HAP-1 (cell line): Measurements from ENCODE around the gene HOXC10.

Experiments used
- DNase-seq, 2 experiments: peaks; one replicate each; pipeline ENCODE4 v3.0.0-alpha.2; 2016 to 2020; ENCODE audit warnings: low spot score in 2 of 2
- H3K27me3 ChIP-seq: fragments of 250-450 bp; sonication (Bioruptor Pico); 2 replicates; pipeline ENCODE4 v1.5.1; 2020; ENCODE audit warnings: low read depth, mild to moderate bottlenecking, moderate library complexity
- H3K36me3 ChIP-seq: fragments of 250-450 bp; sonication (Bioruptor Pico); replicated peaks from 2 replicates; pipeline ENCODE4 v1.5.1; 2020; ENCODE audit warnings: mild to moderate bottlenecking
- H3K4me1 ChIP-seq: fragments of 250-450 bp; sonication (Bioruptor Pico); 2 replicates; pipeline ENCODE4 v1.5.1; 2020; ENCODE audit warnings: mild to moderate bottlenecking
- H3K4me3 ChIP-seq: fragments of 250-450 bp; sonication (Bioruptor Pico); 2 replicates; pipeline ENCODE4 v1.5.1; 2020; ENCODE audit warnings: mild to moderate bottlenecking, moderate library complexity
- H3K9me3 ChIP-seq: fragments of 250-450 bp; sonication (Bioruptor Pico); 2 replicates; pipeline ENCODE4 v1.5.1; 2020; ENCODE audit warnings: mild to moderate bottlenecking, moderate library complexity
- in situ Hi-C: fragments of 300-500 bp; cut with MboI; formaldehyde crosslinking; loops from 3 replicates; pipeline ENCODE4 v1.14.3; 2020; ENCODE audit warnings: low sequenced_read_pairs, inconsistent platforms, mixed read lengths

Gene HOXC10

DNA sequence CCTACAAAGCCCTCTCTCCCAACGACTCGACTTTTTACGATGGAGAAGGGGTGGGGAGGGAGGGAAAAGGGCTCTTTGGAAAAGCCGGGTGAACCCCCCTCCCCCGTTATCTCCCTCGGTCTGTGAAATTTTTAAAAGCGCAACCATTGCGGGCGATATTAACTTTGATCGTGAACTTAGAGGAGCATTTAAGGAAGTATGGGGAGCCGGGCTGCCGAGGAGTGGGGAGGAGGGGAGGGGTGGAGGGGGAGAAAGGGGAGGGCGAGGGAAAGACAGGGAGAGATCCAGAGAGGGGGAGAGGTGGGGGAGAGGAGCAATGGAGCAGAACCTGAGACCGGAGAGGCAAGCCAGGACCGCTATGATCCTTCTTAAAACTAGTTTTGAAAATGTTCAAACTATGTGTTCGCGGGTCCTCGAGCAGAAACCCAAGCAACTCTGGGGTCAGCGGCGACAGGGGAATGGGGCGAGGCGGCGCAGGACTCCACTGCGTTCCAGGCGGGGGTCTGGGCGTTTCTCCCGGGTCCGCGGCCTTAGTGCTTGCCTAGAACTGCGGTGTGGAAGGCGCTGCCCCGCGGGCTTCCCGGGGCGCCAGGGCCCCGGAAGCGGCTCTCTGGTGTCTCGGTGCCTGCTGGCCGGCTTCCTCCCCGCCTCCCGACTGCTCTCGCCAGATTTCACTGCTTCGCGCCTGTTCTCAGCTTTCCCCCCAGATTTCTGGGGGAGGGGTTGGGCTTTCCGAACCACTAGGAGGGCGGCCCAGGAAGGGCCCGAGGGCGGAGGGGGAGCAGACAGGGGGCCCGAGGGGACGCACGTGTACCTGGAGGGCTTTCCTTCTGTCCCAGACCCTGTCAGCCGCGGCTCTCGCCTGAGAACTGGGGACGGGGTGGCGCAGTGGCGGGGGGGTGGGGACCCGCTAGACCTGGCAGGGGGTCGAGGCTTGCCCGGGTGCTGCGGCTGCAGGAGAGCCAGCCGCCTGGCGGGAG lies 10.6 kb upstream of the HOXC10 start, which contains the start of gene HOTAIR:
TSS of gene HOTAIR (minus strand) at position 871 of the 980 bp plus-strand sequence.
- no peaks in the 10 kb centered on the region for H3K27me3 ChIP-seq

DNA sequence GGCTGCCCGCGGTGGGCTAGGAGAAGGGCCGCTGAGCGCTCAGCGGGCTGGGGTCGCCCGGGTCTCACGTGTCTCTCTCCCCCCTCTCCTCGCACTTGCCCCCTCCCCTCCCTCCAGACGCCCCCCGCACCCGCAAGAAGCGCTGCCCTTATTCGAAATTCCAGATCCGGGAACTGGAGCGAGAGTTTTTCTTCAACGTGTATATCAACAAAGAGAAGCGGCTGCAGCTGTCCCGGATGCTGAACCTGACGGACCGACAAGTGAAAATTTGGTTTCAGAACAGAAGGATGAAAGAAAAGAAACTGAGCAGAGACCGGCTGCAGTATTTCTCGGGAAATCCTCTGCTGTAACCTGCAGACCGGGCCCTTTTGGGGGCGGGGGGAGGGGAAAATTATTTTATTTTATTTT lies 9.9 kb upstream of the HOXC10 start:
- Histone ChIP-seq H3K4me3 (no peak overlapping the region), H3K27me3 (no peaks in the 10 kb centered on the region), H3K4me1 (peaks cover 30% of the 10 kb centered on the region), H3K36me3 (no peaks in the 10 kb centered on the region), H3K9me3 (no peaks in the 10 kb centered on the region)
- in situ Hi-C loops: loop anchor here (25.0 kb wide), 1 partner anchor 387 kb away; the partner anchor contains the start of gene GPR84
- DNase-seq: no peak

More for the DNA sequence above, 10.6 kb upstream of the HOXC10 start, which contains the start of gene HOTAIR:
- Histone ChIP-seq H3K4me3 (peak within 1 kb of the TSS; percentile 27), H3K36me3 (no peaks in the 10 kb centered on the region), H3K4me1 (peaks cover 26% of the 10 kb centered on the region), H3K9me3 (no peaks in the 10 kb centered on the region)
- in situ Hi-C loops: loop anchor here (25.0 kb wide), 1 partner anchor 388 kb away; the partner anchor contains the start of gene GPR84
- peak in 1 of 2 experiments; percentile 53 for DNase-seq

DNA sequence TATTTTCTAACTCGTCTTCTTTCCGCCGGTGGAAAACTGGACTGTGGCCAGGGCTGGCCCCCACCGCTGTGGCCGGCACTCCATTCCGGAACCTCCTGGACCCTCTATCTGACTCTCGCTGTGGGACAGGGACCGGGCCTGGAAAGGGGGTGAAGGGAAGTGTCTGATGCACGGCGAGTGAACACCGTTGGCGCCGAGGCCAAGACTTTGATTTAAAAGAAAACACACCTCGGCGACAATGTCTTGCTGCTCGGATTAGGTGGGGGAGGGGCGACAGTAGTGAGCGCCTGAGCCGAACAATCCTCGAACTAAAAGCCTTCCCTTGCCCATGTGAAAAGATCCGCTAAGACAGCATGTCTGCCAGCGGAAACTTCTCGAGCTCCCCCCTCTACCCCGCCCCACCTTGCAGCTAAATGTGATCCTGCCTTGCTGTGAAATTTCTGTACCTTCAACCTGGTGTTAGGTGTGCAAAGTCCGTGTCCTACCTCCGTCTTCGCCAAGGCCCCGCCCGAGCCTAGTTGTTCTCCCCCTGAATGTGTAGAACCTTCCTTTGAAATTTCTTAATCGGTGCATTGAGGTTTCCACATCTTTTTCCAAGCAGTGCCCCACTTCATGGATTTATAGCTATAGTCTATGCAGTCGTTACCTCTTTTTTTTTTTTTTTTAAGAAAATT lies 9.3 kb upstream of the HOXC10 start:
- H3K9me3 ChIP-seq: no peaks in the 10 kb centered on the region
- H3K27me3 ChIP-seq: no peaks in the 10 kb centered on the region
- H3K4me3 ChIP-seq: no peak overlapping the region
- in situ Hi-C loops: loop anchor here (25.0 kb wide), 1 partner anchor 387 kb away; the partner anchor contains the start of gene GPR84
- no peak for DNase-seq
- no peaks in the 10 kb centered on the region for H3K36me3 ChIP-seq
- peaks cover 30% of the 10 kb centered on the region for H3K4me1 ChIP-seq

DNA sequence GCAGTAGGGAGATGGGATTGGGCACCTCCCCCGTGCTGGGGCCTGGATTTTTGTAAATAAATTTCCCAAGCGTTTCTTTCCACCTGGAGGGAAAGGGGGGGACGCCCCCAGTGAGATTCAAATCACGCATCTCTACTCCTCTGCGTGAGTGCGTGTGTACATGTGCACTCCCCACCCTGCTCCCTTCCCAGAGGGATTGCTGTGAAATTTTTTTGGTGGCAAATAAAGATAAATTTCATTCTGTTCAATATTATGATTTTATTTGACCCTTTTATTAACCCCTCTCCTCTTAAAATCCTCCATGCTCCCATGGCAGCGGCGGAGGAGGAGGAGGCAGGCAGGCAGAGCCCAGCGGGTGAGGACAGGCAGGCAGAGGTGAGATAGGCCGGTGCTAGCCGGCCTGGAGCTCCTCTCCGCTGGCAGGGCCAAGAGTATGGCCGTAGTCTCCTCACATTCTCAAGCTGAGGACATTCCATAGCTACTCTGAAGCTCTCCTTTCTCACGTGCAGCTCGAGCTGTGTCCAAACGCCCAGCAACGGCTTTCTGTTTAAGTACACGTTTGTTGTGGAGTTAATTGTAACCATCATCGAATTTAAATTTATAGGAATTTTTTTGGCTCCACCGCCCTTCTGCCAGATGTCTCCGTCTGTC lies 8.6 kb upstream of the HOXC10 start:
- peaks cover 30% of the 10 kb centered on the region for H3K4me1 ChIP-seq
- no peaks in the 10 kb centered on the region for H3K36me3 ChIP-seq
- H3K4me3 ChIP-seq: no peak overlapping the region
- no peak for DNase-seq
- in situ Hi-C loops: loop anchor here (25.0 kb wide), 1 partner anchor 386 kb away; the partner anchor contains the start of gene GPR84
- no peaks in the 10 kb centered on the region for H3K27me3 ChIP-seq
- no peaks in the 10 kb centered on the region for H3K9me3 ChIP-seq

DNA sequence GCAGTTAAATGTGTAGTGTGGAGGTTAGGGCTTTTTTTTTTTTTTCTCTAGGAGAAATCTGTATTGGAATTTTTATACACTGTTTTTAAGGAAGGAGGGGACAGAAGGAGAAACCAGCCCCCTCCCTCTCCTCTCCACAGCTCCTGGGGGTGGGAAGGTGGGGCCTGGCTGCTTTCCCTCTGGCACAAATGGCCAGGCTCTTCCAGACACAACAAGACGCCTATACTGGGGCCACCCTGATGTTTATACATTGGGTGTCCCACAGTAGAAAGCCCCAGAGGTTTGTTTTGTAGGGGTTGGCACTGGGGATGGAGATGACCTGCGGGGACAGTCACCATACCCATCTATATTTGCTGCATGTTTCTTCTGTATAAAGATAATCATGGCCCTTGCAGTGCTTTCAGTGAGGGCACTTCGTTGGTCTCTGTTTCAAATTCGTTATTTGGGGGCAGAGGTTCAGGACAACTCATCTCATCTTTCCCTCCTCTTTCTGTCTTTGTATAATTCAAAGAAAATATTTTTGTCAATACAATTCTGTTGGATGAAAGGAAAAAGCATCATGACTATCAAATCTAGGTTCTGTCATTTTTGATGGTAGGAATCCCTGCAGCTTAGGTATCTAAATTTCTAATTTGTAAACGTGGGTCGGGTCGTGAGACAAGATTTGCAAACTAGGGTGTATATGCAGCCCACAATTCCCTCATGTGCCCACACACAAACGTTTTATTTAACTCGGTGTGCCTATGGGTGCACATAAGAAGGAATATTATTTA lies 7.9 kb upstream of the HOXC10 start:
- Histone ChIP-seq H3K27me3 (no peaks in the 10 kb centered on the region), H3K36me3 (no peaks in the 10 kb centered on the region), H3K9me3 (no peaks in the 10 kb centered on the region), H3K4me1 (peaks cover 30% of the 10 kb centered on the region), H3K4me3 (no peak overlapping the region)
- no peak for DNase-seq
- in situ Hi-C loops: loop anchor here (25.0 kb wide), 1 partner anchor 385 kb away; the partner anchor contains the start of gene GPR84

DNA sequence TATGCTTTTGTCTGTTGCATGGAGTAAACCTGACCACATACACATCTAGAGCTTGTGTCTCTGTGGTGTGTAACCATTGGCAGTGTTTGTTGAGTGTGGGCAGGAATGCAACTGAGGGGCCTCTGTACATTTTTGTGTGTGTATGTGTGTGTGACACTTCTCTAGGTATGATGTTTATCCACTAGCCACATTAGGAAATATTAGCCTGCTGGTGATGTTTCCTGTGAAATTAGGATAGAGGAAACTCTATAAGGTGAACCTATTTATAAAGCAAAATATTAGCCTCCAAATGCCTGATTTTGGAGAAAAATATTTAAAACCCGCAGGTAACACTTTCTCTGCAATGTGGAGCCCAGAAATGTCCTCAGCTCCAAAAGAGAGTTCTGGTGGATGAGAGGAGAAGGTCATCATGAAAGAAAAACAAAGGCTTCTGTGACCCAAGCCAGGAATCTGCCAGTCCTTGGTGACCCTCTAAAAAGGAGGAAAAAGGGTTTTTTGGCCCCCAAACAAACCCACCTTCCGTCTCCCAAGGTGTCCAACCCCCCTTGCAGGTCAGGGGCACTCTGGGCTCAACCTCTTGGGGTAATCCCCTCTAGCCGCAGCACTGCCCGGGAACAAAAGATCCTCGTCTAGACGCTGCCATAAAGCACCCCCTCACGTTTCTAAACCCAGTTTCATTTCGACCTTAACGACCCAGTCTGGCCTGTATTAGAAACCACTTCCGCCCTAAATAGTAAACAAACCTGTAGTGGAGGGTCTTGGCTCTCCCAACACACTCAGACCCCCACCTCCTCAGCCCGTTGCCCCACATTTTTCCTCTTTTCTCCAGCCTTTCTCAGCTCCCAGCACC lies 7.1 kb upstream of the HOXC10 start:
- in situ Hi-C loops: loop anchor here (25.0 kb wide), 1 partner anchor 384 kb away; the partner anchor contains the start of gene GPR84
- Histone ChIP-seq H3K36me3 (no peaks in the 10 kb centered on the region), H3K27me3 (no peaks in the 10 kb centered on the region), H3K4me1 (peaks cover 30% of the 10 kb centered on the region), H3K9me3 (no peaks in the 10 kb centered on the region), H3K4me3 (no peak overlapping the region)
- DNase-seq: peak in 1 of 2 experiments; percentile 47

DNA sequence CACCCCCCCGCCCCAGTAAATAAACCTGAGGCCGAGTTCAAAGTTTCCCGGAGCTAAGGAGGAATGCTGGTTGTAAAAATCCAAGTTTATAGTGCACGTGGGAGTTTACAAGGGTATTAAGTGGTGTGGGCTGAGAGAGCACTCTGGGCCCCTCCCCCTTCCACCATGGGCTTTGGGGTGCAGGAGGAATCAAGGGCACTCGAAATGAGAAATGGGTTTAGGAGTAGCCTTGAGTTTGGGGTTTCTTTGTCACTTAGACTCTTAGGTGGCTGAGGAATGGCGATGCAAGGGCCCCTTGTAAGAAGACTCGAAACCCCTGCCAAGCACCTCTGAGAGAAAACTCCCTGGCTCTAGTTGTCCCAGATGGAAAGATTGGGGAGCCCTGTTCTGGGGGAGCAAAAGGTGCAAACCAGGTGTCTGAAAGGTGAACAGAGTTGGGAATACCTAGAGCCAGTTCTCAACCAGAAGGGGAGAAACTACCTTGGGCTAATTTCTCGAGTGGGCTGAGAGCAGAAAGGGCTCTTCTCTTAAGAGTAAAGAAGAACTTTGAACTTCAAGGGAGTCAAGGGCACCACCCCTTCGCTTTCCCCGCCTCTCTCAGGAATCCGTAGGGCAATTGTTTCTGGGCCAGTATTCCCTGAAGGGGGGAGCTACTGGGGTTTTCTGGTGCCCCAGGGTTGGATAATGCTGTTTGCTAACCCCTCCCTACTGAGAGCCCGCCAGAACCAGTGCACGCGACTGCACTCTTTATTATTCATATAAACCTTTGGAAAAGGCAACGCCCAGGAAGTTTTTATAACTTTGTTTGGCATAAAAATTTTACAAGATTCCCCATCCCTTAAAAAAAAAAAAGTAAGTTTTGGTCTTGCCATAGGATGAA lies 6.2 kb upstream of the HOXC10 start:
- in situ Hi-C loops: loop anchor here (25.0 kb wide), 1 partner anchor 384 kb away; the partner anchor contains the start of gene GPR84
- peak; percentile 82 to 88 for DNase-seq
- Histone ChIP-seq H3K9me3 (no peaks in the 10 kb centered on the region), H3K36me3 (no peaks in the 10 kb centered on the region), H3K4me3 (no peak overlapping the region), H3K4me1 (peaks cover 30% of the 10 kb centered on the region), H3K27me3 (no peaks in the 10 kb centered on the region)

DNA sequence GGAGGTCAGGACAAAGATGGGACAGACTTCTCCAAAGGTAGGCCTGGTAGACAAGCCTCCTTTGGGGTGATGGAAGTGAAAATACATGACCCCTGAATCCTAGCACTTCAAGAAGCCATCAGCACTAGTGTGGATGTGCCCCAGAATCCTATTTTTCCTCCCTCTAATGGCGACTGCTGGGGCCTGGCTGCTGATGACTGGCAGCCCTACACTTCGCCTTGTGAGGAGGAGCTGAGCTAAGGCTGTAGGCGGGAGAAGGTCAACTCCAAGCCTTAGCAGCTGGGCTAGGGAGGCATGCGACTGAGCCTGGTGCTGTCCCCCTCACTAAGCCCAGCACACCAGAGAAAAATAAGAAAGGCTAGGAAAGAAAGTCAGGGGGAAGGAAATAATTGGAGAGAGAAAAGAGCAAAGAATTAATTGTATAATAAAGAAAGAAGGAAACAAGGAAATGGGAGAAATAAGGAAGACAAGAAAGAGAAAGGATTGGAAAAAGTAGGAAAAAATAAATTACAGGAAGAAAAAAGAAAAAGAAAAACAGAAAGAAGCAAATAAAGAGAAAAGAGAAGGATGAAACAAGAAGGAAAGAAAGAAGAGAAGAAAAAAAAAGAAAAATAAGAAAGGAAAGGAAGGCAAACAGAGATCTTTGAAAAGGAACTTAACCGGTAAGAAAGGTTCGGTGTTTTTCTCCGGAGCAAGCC lies 4.7 kb upstream of the HOXC10 start:
- no peaks in the 10 kb centered on the region for H3K27me3 ChIP-seq
- H3K4me1 ChIP-seq: peaks cover 31% of the 10 kb centered on the region
- in situ Hi-C loops: loop anchor here (25.0 kb wide), 1 partner anchor 382 kb away; the partner anchor contains the start of gene GPR84
- no peaks in the 10 kb centered on the region for H3K9me3 ChIP-seq
- no peak for DNase-seq
- no peak overlapping the region for H3K4me3 ChIP-seq
- H3K36me3 ChIP-seq: no peaks in the 10 kb centered on the region

DNA sequence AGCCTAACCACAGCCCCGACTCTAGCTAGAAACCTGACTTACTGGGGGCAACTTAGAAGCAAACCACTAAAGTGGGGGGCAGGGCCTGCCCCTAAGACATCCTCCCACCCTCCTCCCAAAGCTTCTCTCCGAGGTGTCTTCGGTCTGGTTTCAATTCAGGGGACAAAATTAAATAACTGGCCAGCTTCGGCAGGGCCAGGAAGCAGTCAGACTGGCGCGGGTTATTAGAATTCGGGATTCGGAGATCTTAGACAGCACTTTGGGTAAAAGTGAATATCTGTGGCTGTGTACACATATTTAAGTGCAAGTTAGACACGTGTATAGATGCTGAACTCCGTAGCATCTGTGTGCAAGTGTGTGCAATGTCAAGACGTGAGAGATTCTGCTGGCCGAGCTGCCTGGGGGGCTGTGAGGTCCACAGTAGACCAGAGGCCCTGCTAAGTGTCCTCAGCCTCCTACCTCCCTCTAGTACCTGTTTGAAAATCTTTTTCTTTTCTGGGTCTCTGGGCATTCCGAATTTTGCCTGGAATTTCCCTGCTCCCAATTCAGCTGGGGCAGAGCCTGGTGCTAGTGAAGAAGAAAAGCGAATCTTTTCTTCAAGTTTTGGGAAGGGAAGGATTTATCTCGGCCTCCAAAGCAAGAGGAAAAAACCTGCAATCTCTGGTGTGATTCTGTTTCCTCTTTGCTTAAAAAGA lies 4.0 kb upstream of the HOXC10 start:
- no peak for DNase-seq
- in situ Hi-C loops: loop anchor here (25.0 kb wide), 1 partner anchor 381 kb away; the partner anchor contains the start of gene GPR84
- H3K9me3 ChIP-seq: no peaks in the 10 kb centered on the region
- H3K36me3 ChIP-seq: no peaks in the 10 kb centered on the region
- H3K27me3 ChIP-seq: no peaks in the 10 kb centered on the region
- H3K4me3 ChIP-seq: no peak overlapping the region
- peaks cover 37% of the 10 kb centered on the region for H3K4me1 ChIP-seq
